BLaER1 (cell line): ENCODE data around the gene ZBTB16.

Experiments used
- H3K27ac ChIP-seq: shearing (Covaris generic); formaldehyde crosslinking; 2 replicates; pipeline ENCODE4 v1.8.1; 2022
- H3K27me3 ChIP-seq: shearing (Covaris generic); formaldehyde crosslinking; 2 replicates; pipeline ENCODE4 v1.8.1; 2022
- H3K36me3 ChIP-seq: shearing (Covaris generic); formaldehyde crosslinking; 2 replicates; pipeline ENCODE4 v1.8.1; 2022
- H3K4me1 ChIP-seq: shearing (Covaris generic); formaldehyde crosslinking; 2 replicates; pipeline ENCODE4 v1.8.1; 2022
- H3K4me2 ChIP-seq: shearing (Covaris generic); formaldehyde crosslinking; 2 replicates; pipeline ENCODE4 v1.8.1; 2022
- H3K4me3 ChIP-seq: shearing (Covaris generic); formaldehyde crosslinking; 2 replicates; pipeline ENCODE4 v1.8.1; 2022
- H3K9ac ChIP-seq: shearing (Covaris generic); formaldehyde crosslinking; 2 replicates; pipeline ENCODE4 v1.8.1; 2022
- H3K9me3 ChIP-seq: shearing (Covaris generic); formaldehyde crosslinking; 2 replicates; pipeline ENCODE4 v1.8.1; 2022
- H4K20me1 ChIP-seq: shearing (Covaris generic); formaldehyde crosslinking; 2 replicates; pipeline ENCODE4 v1.8.1; 2022
- Cebpa-rat ChIP-seq: shearing (Covaris generic); IDR thresholded peaks from 2 replicates; pipeline ENCODE4 v1.8.1; 2022

Gene ZBTB16

GRCh38 chr11:114258696-114259095, 199.2 kb downstream of the ZBTB16 start:
- no peaks in the 10 kb centered on the region for H3K36me3 ChIP-seq
- no peak overlapping the region for H3K9ac ChIP-seq
- H3K27me3 ChIP-seq: no peaks in the 10 kb centered on the region
- no peaks in the 10 kb centered on the region for H3K9me3 ChIP-seq
- H3K27ac ChIP-seq: no peak overlapping the region
- no peak for TF ChIP-seq Cebpa-rat
- peak overlapping the region; percentile 32 for H3K4me2 ChIP-seq
- H3K4me1 ChIP-seq: peaks cover 27% of the 10 kb centered on the region
- no peak overlapping the region for H3K4me3 ChIP-seq
- H4K20me1 ChIP-seq: no peaks in the 10 kb centered on the region

DNA sequence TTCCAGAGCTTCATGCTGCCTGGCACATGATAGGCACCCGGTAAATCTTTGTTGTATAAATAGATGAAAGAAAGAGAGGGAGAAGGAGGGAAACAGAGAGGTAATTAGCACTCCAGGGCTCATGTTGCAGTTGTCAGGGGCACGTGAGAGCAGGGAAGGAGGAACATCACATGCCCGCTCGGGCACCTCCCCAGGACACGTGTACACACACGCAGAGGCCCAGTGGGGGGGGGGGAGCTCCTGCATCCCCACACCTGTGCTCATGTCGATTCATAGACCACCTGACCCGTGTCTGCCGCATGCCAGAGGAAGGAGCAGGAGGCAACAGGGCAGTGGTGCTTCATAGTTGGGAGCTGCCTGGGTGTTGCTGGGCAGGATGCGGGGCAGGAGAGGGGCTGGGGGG, 199.6 kb downstream of the ZBTB16 start:
- Histone ChIP-seq H3K9ac (no peak overlapping the region), H3K4me2 (peak overlapping the region; percentile 32), H4K20me1 (no peaks in the 10 kb centered on the region), H3K4me1 (peaks cover 27% of the 10 kb centered on the region), H3K27me3 (no peaks in the 10 kb centered on the region), H3K4me3 (no peak overlapping the region), H3K9me3 (no peaks in the 10 kb centered on the region), H3K27ac (no peak overlapping the region), H3K36me3 (no peaks in the 10 kb centered on the region)
- TF ChIP-seq Cebpa-rat: no peak

- Histone ChIP-seq H3K4me1 (peaks cover 27% of the 10 kb centered on the region), H3K9me3 (no peaks in the 10 kb centered on the region), H3K4me2 (peak overlapping the region; percentile 32; the same call in 1 of the 2 replicates), H3K4me3 (no peak overlapping the region), H3K9ac (no peak overlapping the region), H3K36me3 (no peaks in the 10 kb centered on the region), H3K27me3 (no peaks in the 10 kb centered on the region), H3K27ac (no peak overlapping the region), H4K20me1 (no peaks in the 10 kb centered on the region)
- no peak for TF ChIP-seq Cebpa-rat
Measured at GRCh38 chr11:114259551-114259983, 200.1 kb downstream of the ZBTB16 start.

DNA sequence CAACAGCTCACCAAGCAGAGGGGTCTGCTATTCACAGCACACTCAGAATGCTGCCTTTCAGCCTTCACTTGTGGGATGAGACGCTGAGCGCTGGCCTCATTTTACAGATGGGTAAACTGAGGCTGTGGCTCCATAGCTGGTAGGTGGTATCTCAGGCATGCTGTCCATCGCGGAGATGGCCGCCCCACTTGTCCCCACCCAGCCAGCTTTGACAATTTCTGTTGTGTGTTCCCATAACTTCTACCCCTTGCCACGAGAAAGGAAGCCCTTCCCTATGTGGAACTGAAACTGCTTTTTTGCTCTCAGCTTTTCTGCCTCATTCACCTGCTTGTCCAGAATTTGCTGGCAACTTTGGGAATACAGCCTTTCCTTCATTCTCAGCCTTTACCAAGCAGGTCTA, 200.6 kb downstream of the ZBTB16 start:
- H3K4me1 ChIP-seq: peaks cover 27% of the 10 kb centered on the region
- H3K36me3 ChIP-seq: no peaks in the 10 kb centered on the region
- H3K9ac ChIP-seq: no peak overlapping the region
- TF ChIP-seq Cebpa-rat: no peak
- no peak overlapping the region for H3K4me2 ChIP-seq
- H3K9me3 ChIP-seq: no peaks in the 10 kb centered on the region
- H4K20me1 ChIP-seq: no peaks in the 10 kb centered on the region
- H3K27ac ChIP-seq: no peak overlapping the region
- H3K27me3 ChIP-seq: no peaks in the 10 kb centered on the region
- H3K4me3 ChIP-seq: no peak overlapping the region

GRCh38 chr11:114260483-114260882, 201.0 kb downstream of the ZBTB16 start:
- Histone ChIP-seq H3K27ac (no peak overlapping the region), H4K20me1 (no peaks in the 10 kb centered on the region), H3K36me3 (no peaks in the 10 kb centered on the region), H3K9ac (no peak overlapping the region), H3K4me2 (no peak overlapping the region), H3K27me3 (no peaks in the 10 kb centered on the region), H3K4me1 (peaks cover 27% of the 10 kb centered on the region), H3K4me3 (no peak overlapping the region), H3K9me3 (no peaks in the 10 kb centered on the region)
- TF ChIP-seq Cebpa-rat: no peak

DNA sequence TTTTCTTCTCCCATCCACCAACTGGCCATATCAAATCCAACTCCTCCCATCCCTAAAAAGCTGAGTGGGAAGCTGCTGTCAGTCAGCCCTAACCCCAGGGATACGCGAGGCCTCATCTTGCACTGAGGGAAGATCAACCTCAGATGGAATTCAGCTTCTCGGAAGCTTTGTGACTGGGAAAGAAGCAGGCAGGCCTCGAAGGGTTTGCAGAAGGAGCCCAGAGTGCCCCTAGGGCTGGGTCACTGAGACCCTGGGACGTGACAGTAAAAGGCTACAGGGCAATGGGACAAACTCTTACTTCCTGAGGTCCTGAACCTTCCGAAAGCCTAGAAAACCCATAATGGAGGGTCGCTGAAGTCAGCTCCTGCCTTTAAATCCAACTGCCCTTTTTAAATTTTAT, 202.3 kb downstream of the ZBTB16 start:
- H3K36me3 ChIP-seq: no peaks in the 10 kb centered on the region
- no peak overlapping the region for H3K9ac ChIP-seq
- peaks cover 25% of the 10 kb centered on the region for H3K4me1 ChIP-seq
- no peak for TF ChIP-seq Cebpa-rat
- no peaks in the 10 kb centered on the region for H4K20me1 ChIP-seq
- H3K27me3 ChIP-seq: no peaks in the 10 kb centered on the region
- no peak overlapping the region for H3K27ac ChIP-seq
- H3K4me2 ChIP-seq: no peak overlapping the region
- H3K9me3 ChIP-seq: no peaks in the 10 kb centered on the region
- H3K4me3 ChIP-seq: no peak overlapping the region

GRCh38 chr11:114262681-114263512, 203.4 kb downstream of the ZBTB16 start:
- Histone ChIP-seq H3K9me3 (no peaks in the 10 kb centered on the region), H3K4me3 (no peak overlapping the region), H4K20me1 (no peaks in the 10 kb centered on the region), H3K36me3 (no peaks in the 10 kb centered on the region), H3K9ac (no peak overlapping the region), H3K4me1 (peaks cover 18% of the 10 kb centered on the region), H3K27ac (no peak overlapping the region), H3K27me3 (no peaks in the 10 kb centered on the region), H3K4me2 (no peak overlapping the region)
- TF ChIP-seq Cebpa-rat: no peak

DNA sequence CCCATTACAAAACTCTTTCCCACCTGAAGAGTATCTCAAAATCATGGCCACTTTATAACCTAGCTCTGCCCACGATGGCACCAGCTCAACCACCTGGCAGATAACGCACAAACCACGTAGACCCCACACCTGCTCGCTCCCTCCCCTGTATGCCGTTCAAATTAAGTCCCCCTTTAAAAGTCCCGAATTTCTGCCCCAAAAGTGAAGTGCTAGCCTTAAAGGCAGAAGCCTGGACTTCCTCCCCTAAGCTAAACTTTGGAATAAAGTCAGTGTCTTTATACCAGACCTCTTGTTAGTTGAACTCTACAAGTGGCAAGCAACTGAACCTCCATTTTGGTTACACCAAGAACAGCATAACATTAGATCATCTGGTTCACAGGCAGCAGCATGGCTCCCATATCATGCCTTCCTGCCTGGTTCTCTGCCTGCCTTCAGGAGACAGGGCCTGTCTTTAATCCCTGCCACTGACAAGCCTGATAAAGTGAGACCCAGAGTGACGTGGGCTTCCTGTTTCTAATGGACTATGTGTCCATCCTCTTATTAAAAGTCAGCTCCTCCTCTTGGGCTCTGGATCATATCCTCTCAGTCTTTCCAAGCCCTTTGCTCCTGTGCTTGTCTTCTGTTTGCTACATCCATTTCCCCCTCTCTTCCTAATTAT, 204.1 kb downstream of the ZBTB16 start:
- H3K36me3 ChIP-seq: no peaks in the 10 kb centered on the region
- H3K4me3 ChIP-seq: no peak overlapping the region
- H3K27ac ChIP-seq: no peak overlapping the region
- peaks cover 11% of the 10 kb centered on the region for H3K4me1 ChIP-seq
- no peaks in the 10 kb centered on the region for H3K9me3 ChIP-seq
- no peak for TF ChIP-seq Cebpa-rat
- no peak overlapping the region for H3K4me2 ChIP-seq
- no peaks in the 10 kb centered on the region for H4K20me1 ChIP-seq
- H3K9ac ChIP-seq: no peak overlapping the region
- no peaks in the 10 kb centered on the region for H3K27me3 ChIP-seq

- H4K20me1 ChIP-seq: no peaks in the 10 kb centered on the region
- no peak overlapping the region for H3K27ac ChIP-seq
- H3K4me2 ChIP-seq: no peak overlapping the region
- no peak for TF ChIP-seq Cebpa-rat
- H3K9me3 ChIP-seq: no peaks in the 10 kb centered on the region
- no peaks in the 10 kb centered on the region for H3K27me3 ChIP-seq
- H3K9ac ChIP-seq: no peak overlapping the region
- H3K36me3 ChIP-seq: no peaks in the 10 kb centered on the region
- H3K4me1 ChIP-seq: peaks cover 4% of the 10 kb centered on the region
- no peak overlapping the region for H3K4me3 ChIP-seq
Measured at GRCh38 chr11:114264381-114264780, 204.9 kb downstream of the ZBTB16 start.

DNA sequence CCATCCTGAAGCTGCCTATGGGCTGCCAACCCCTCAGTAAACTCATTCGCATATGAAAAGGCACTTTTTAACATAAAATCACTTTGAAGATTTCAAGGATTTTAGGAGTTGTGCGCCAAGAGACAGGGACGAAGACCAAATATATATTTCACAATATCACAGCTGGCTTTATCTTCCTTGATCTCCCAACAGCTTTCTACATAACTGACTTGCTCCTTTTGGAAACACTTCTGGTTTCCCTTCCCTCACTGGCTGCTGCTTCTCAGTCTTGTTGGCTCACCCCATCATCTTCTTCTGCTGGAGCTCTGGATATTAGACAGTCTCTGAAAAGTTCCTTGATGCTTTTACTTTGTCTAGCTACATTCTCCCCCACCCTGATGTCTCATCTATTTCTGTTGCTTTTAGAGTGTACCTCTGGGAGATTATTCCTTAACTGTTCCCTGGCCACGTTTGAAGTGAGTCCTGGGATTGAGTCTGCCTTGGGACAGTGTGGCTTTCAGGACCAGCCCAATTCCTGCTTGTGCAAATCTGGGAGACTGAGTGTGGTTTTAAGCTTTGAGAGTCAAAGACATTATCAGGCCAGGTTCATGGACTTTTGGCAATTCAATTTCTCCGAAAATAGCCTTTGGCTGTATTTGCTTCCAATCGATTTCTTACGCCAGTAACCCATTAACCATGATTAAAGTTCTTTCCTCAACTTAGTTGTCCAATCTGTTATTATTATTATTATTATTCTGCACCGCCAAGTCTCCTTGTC, 205.8 kb downstream of the ZBTB16 start:
- Histone ChIP-seq H3K36me3 (no peaks in the 10 kb centered on the region), H3K27me3 (no peaks in the 10 kb centered on the region), H3K9ac (no peak overlapping the region), H3K4me2 (no peak overlapping the region), H3K9me3 (no peaks in the 10 kb centered on the region), H3K4me3 (no peak overlapping the region), H3K27ac (no peak overlapping the region), H4K20me1 (no peaks in the 10 kb centered on the region), H3K4me1 (no peaks in the 10 kb centered on the region)
- TF ChIP-seq Cebpa-rat: 0 out of 2 replicates have a peak, but pooled peaks have one; percentile 16
